ENCODE data around the gene TSPAN17.

DNA sequence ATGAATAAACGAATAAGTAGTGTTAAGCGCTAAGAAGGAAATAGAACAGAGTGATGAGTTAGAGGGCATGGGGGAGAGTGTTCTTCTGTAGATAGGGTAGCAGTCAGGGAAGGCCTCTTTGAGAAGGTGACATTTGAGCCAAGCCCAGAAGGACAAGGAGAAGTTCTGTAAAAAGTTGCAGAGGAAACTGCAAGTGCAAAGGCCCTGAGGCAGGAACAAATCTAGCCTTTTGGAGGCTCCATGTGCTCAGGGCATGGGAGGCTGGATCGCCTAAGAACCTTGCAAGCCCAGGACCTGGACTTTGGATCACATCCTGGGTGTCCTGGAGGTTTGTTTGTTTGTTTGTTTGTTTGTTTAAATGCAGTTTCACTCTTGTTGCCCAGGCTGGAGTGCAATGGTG is 8.8 kb upstream of the TSPAN17 start:
- TF ChIP-seq, protein P1, sequence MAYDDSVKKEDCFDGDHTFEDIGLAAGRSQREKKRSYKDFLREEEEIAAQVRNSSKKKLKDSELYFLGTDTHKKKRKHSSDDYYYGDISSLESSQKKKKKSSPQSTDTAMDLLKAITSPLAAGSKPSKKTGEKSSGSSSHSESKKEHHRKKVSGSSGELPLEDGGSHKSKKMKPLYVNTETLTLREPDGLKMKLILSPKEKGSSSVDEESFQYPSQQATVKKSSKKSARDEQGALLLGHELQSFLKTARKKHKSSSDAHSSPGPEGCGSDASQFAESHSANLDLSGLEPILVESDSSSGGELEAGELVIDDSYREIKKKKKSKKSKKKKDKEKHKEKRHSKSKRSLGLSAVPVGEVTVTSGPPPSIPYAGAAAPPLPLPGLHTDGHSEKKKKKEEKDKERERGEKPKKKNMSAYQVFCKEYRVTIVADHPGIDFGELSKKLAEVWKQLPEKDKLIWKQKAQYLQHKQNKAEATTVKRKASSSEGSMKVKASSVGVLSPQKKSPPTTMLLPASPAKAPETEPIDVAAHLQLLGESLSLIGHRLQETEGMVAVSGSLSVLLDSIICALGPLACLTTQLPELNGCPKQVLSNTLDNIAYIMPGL (CRISPR knock-in tag; IDR thresholded peaks at IDR 0.05; ENCODE audit: borderline replicate concordance): no peak
- TF ChIP-seq, protein P2, sequence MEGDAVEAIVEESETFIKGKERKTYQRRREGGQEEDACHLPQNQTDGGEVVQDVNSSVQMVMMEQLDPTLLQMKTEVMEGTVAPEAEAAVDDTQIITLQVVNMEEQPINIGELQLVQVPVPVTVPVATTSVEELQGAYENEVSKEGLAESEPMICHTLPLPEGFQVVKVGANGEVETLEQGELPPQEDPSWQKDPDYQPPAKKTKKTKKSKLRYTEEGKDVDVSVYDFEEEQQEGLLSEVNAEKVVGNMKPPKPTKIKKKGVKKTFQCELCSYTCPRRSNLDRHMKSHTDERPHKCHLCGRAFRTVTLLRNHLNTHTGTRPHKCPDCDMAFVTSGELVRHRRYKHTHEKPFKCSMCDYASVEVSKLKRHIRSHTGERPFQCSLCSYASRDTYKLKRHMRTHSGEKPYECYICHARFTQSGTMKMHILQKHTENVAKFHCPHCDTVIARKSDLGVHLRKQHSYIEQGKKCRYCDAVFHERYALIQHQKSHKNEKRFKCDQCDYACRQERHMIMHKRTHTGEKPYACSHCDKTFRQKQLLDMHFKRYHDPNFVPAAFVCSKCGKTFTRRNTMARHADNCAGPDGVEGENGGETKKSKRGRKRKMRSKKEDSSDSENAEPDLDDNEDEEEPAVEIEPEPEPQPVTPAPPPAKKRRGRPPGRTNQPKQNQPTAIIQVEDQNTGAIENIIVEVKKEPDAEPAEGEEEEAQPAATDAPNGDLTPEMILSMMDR (IDR thresholded peaks at IDR 0.05): no peak
